Stomach smooth muscle (tissue), 2 donors: Measurements from ENCODE around the gene MN1.

ENCODE experiments used
- H3K27ac ChIP-seq: one replicate; pipeline ENCODE4 v1.7.0; 2013; ENCODE audit warnings: mild to moderate bottlenecking, low read length, inconsistent platforms
- H3K27me3 ChIP-seq, 2 donors: one replicate each; pipeline ENCODE4 v1.7.0; 2013; ENCODE audit warnings: low read length in 2 of 2; ENCODE audit not compliant: insufficient read depth in 2 of 2, control insufficient read depth in 1 of 2
- H3K36me3 ChIP-seq, 2 donors: one replicate each; pipeline ENCODE4 v1.7.0; 2013; ENCODE audit warnings: low read length in 2 of 2; ENCODE audit not compliant: control insufficient read depth in 2 of 2, insufficient read depth in 2 of 2
- H3K4me1 ChIP-seq: one replicate; pipeline ENCODE4 v1.7.0; 2013; ENCODE audit warnings: low read length; ENCODE audit not compliant: control insufficient read depth, insufficient read depth
- H3K4me3 ChIP-seq, 2 donors: one replicate each; pipeline ENCODE4 v1.7.0; 2013; ENCODE audit warnings: low read length in 2 of 2
- H3K9ac ChIP-seq, 2 donors: one replicate each; pipeline ENCODE4 v1.7.0; 2013; ENCODE audit warnings: low read length in 2 of 2, mild to moderate bottlenecking in 1 of 2
- H3K9me3 ChIP-seq, 2 donors: one replicate each; pipeline ENCODE4 v1.7.0; 2013; ENCODE audit warnings: low read length in 2 of 2; ENCODE audit not compliant: control insufficient read depth in 2 of 2
- donor health status: healthy.
- donor health status: Pancreatic carcinoma.

MN1 gene

GRCh38 chr22:27769012-27769411, 32.5 kb downstream of the MN1 start:
- Histone ChIP-seq H3K27ac (no peak overlapping the region), H3K4me3 (no peak overlapping the region), H3K4me1 (peaks cover 3% of the 10 kb centered on the region), H3K9ac (no peak overlapping the region), H3K36me3 (peaks cover 3 to 4% of the 10 kb centered on the region in 2 donors), H3K27me3 (no peaks in the 10 kb centered on the region), H3K9me3 (no peaks in the 10 kb centered on the region)

DNA sequence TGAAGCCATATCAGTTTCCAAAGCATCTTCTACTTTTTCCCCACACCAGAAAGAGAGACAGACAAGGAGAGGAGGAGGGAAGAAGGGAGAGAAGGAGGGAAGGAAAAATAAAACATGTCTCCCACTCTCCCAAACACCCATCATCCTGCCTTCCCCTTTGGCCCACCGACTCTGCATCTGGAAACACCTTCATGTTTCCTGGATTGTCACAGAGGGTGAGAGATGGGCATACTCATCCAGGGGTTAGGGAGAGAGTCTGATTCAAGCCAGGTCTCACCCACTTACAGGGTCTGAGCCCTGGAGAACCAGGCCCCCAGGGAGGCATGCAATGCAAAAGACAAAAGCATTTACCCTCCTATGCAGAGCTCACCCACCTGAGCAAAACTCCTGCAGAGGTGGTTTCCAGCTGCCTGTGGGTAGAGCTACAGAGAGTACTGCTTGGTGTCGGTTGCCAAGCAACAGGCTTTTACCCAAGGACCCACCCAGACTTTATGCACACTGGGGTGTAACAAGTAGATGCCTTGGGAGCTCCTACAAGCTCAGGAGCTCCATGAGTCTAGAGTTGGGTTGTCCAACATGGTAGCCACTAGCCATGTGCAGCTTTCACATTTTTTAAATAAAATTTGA, 33.4 kb downstream of the MN1 start:
- Histone ChIP-seq H3K27ac (no peak overlapping the region), H3K36me3 (peaks cover 3 to 4% of the 10 kb centered on the region in 2 donors), H3K4me3 (no peak overlapping the region), H3K9ac (no peak overlapping the region), H3K27me3 (no peaks in the 10 kb centered on the region), H3K9me3 (no peaks in the 10 kb centered on the region), H3K4me1 (peaks cover 2% of the 10 kb centered on the region)

- H3K27me3 ChIP-seq, result no peaks in the 10 kb centered on the region
- no peak overlapping the region for H3K27ac ChIP-seq
- no peaks in the 10 kb centered on the region for H3K9me3 ChIP-seq
- H3K4me3 ChIP-seq, result no peak overlapping the region
- H3K36me3 ChIP-seq, result peaks cover 3 to 4% of the 10 kb centered on the region in 2 donors
- H3K4me1 ChIP-seq, result peaks cover 4% of the 10 kb centered on the region
- no peak overlapping the region for H3K9ac ChIP-seq
These were observed 34.9 kb downstream of the MN1 start for GRCh38 chr22:27766679-27767078.

DNA sequence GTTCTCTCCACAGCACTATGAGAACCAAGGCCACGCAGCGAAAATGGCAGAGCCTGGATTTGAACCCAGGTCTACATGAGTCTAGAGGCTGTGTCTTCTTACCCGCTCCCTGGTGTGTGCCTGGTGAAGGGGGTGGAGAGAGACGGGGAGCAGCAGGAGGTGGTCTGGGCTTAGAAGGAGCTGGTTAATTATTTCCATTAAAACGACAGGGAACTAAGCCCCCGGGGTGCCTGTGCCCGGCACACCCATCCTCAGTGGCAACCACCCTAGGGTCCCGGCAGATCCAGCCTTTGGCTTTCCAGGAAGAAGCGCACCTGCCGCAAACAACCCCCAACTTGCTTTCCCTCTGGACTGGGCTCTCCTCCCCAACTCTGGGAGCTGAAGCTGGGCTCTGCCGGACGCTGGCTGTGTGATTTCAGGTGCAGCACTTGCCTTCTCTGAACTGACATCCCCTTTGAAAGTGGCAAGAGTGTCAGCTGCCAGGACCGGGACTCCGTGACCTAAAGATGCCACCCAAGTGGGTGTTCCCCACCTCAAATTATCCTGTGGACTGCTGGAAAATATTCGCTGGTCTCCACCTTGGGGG, 35.8 kb downstream of the MN1 start:
- Histone ChIP-seq H3K9ac (no peak overlapping the region), H3K4me1 (peaks cover 8% of the 10 kb centered on the region), H3K4me3 (no peak overlapping the region), H3K27me3 (no peaks in the 10 kb centered on the region), H3K36me3 (peaks cover 3 to 4% of the 10 kb centered on the region in 2 donors), H3K27ac (no peak overlapping the region), H3K9me3 (no peaks in the 10 kb centered on the region)

DNA sequence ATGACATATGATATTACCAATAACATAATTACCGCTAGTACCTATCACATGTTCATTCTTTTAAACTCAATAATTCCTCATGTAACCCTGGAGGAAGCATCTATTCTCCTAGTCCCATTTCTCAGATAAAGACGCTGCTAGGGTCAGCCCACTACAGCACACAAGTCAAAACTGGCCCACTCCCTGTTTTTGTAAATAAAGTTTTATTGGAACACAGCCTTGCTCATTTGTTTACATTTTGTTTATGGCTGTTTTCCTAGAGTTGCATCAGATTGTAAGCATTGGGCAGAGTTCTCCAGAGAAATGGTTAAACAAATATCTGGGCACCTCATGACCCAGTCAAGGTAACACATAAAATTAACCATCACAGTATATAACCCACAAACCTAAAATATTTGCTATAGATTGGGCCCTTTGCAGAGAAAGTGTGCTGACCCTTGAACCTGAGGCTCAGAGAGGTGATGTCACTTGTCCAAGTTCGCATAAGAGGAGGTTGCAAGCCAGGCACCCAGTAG, 36.8 kb downstream of the MN1 start:
- no peak overlapping the region for H3K9ac ChIP-seq
- peaks cover 3 to 6% of the 10 kb centered on the region in 2 donors for H3K36me3 ChIP-seq
- peaks cover 6% of the 10 kb centered on the region for H3K4me1 ChIP-seq
- no peaks in the 10 kb centered on the region for H3K27me3 ChIP-seq
- H3K4me3 ChIP-seq, result no peak overlapping the region
- no peak overlapping the region for H3K27ac ChIP-seq
- no peaks in the 10 kb centered on the region for H3K9me3 ChIP-seq

DNA sequence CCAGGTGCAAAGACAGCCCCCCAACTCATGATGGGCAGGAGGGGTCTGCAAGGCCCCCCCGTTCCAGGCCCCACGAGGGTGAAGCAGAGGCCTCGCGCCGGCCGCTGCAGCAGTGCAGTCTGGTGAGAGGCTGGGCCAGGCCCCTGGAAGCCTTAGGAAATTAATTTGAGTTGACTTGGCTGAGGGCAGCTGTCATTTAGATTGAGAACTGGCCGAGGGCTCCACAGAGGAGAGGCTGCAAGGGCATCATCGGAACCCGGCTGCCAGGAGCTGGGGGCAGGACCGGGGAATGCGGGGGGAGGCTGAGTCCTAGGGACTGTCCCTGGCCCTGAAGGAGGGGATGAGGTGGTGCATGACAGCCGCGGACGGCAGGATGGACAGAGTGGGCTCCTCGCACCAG, 39.9 kb downstream of the MN1 start:
- Histone ChIP-seq H3K36me3 (peaks cover 2 to 6% of the 10 kb centered on the region in 2 donors), H3K27me3 (no peaks in the 10 kb centered on the region), H3K4me1 (peaks cover 10% of the 10 kb centered on the region), H3K9me3 (no peaks in the 10 kb centered on the region), H3K4me3 (no peak overlapping the region), H3K27ac (no peak overlapping the region), H3K9ac (no peak overlapping the region)

DNA sequence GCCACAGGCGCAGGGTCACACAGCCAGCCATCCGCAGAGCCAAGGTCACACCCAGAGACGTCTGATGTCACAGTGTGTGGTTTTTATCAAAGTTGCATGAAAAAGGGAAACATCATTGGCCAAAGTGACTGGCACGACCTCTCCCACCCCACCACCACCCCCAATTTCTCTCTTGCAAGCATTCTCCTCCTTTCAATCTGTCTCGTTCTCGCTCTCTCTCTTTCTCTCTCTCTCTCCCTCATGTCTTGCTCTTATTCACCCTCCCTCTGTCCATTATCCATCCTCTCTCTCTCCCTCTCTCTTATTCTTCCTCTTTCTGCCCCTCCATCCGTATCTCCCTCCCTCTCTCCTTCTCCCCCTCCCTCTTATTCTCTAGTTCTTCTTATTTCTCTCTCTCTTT, 40.6 kb downstream of the MN1 start:
- Histone ChIP-seq H3K36me3 (peaks cover 0 to 6% of the 10 kb centered on the region in 2 donors), H3K9ac (no peak overlapping the region), H3K4me1 (peaks cover 10% of the 10 kb centered on the region), H3K4me3 (no peak overlapping the region), H3K27ac (no peak overlapping the region), H3K27me3 (no peaks in the 10 kb centered on the region), H3K9me3 (no peaks in the 10 kb centered on the region)

DNA sequence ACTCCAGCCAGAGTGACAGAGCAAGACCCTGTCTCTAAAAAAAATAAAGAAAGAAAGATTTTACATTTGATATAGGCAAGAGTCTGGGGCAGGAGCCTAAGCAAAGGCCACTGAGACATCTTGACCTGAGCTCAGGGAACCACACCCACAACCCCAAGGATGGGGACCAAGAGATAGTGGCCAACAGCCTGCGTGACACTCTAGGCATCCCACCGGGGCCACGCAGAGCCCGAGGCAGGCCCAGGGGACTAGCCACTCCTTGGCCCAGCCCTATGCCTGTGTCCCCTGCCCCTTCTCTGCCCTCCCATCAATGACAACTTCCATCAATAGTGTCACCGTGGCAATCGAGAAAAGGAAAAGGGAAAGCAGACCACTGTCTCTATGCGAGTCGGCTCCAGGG, 41.1 kb downstream of the MN1 start:
- Histone ChIP-seq H3K9ac (no peak overlapping the region), H3K27me3 (no peaks in the 10 kb centered on the region), H3K27ac (no peak overlapping the region), H3K4me3 (no peak overlapping the region), H3K4me1 (peaks cover 10% of the 10 kb centered on the region), H3K36me3 (peaks cover 0 to 6% of the 10 kb centered on the region in 2 donors), H3K9me3 (no peaks in the 10 kb centered on the region)

DNA sequence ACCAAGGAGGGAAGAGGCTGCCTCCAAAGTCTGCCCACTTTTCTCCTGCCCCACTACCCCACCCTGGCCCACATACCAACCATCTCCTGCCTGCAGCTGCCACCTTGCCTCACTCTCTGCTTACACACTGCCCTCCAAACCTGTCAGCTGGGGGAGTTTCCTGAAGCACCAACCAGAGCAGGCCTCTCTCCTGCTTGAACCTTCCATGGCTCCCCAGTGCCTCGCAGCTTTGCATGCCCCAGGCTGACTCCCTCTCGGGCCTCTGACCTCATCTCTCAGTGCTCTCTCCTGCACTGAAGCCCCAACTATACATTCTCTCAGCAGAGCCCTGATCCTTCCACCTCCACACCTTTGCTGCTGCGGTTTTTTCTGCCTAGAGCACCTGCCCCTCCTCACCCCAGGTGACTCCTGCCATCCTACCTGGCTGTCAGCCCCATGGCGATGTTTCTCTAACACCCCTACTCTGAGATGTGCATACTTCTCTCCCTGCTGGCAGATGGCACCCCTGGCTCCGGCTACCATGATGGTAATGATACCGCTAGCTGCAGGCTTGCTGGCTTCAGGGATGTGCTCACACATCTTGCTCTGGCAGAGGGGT, 43.5 kb downstream of the MN1 start:
- peaks cover 0 to 2% of the 10 kb centered on the region in 2 donors for H3K36me3 ChIP-seq
- peaks cover 24% of the 10 kb centered on the region for H3K4me1 ChIP-seq
- no peak overlapping the region for H3K9ac ChIP-seq
- no peak overlapping the region for H3K27ac ChIP-seq
- no peaks in the 10 kb centered on the region for H3K27me3 ChIP-seq
- H3K4me3 ChIP-seq, result no peak overlapping the region
- H3K9me3 ChIP-seq, result no peaks in the 10 kb centered on the region

GRCh38 chr22:27756212-27756660, 45.3 kb downstream of the MN1 start:
- Histone ChIP-seq H3K36me3 (peaks cover 0 to 2% of the 10 kb centered on the region in 2 donors), H3K9ac (no peak overlapping the region), H3K27me3 (no peaks in the 10 kb centered on the region), H3K4me1 (peaks cover 26% of the 10 kb centered on the region), H3K9me3 (no peaks in the 10 kb centered on the region), H3K4me3 (no peak overlapping the region), H3K27ac (no peak overlapping the region)
